Astrocyte (in vitro differentiated cells and primary cell): Measurements from ENCODE around the gene ZNF74.

Experiments used
- EZH2 ChIP-seq: IDR thresholded peaks from 2 replicates; pipeline ENCODE4 v1.6.1; 2012; ENCODE audit warnings: mild to moderate bottlenecking, low read length, inconsistent platforms; ENCODE audit not compliant: insufficient read depth
- TF ChIP-seq, protein P1 (sequence below): IDR thresholded peaks from 2 replicates; pipeline ENCODE4 v1.5.1; 2011; ENCODE audit warnings: low read depth, mild to moderate bottlenecking, inconsistent platforms, low read length, moderate library complexity; ENCODE audit not compliant: insufficient read depth

DNA sequence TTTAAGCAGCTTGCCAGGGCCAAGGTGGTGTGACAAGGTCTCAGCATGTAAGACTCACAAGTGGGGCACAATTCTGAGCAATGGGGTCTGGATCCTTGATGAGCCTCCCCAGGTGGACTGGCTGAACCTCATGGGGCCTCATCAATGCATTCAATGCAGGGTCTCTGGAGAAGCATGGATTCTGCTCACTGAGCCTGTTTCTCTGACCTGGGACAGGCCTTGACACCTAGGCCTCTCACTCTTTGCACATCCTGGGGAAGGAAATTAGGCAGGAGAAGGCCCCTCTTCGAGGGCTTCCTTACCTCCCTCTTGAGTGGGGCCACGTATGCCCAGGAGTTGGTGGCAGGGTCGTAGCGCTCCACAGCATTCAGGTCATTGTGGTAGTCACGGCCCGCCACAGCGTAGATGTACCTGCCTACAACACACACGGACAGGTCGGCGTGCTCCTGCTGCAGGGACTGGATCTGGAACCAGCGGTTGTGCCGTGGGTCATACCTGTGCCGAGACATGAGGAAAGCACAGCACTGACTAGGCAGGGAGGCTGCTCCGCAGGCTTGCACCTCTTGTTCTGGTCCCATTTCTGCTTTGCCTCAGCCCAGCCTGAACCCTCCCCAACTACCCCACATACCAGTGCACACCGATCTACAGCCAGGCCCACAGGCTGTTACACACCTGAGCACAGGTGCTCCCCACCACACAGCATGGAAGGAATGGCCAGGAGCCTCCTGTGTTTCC is 63.7 kb downstream of the ZNF74 start:
- TF ChIP-seq, protein P1, sequence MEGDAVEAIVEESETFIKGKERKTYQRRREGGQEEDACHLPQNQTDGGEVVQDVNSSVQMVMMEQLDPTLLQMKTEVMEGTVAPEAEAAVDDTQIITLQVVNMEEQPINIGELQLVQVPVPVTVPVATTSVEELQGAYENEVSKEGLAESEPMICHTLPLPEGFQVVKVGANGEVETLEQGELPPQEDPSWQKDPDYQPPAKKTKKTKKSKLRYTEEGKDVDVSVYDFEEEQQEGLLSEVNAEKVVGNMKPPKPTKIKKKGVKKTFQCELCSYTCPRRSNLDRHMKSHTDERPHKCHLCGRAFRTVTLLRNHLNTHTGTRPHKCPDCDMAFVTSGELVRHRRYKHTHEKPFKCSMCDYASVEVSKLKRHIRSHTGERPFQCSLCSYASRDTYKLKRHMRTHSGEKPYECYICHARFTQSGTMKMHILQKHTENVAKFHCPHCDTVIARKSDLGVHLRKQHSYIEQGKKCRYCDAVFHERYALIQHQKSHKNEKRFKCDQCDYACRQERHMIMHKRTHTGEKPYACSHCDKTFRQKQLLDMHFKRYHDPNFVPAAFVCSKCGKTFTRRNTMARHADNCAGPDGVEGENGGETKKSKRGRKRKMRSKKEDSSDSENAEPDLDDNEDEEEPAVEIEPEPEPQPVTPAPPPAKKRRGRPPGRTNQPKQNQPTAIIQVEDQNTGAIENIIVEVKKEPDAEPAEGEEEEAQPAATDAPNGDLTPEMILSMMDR = no peak
- TF ChIP-seq EZH2 = no peak
